Activated CD8-positive, alpha-beta T cell treated with anti-CD3 and anti-CD28 coated beads, Interleukin-2, amount 10 ng/mL, durations not matched to agents 7 days and 5 days (primary cell): ENCODE measurements around the gene C16orf74. TPM values are rescaled to one million over a fixed set of nuclear protein-coding genes. Genes with fewer than 3 reads are reported as not detected.

Experiments used
- ATAC-seq: fragments of 150-1000 bp; cut with Tn5 transposase; one replicate; pipeline ENCODE4 v1.10.0; 2021; ENCODE audit warnings: moderate library complexity
- CTCF ChIA-PET: fragments of 350-600 bp; sonication (Branson Sonifier 250); formaldehyde crosslinking; loops from one replicate; lab custom pipeline; 2021; ENCODE audit warnings: antibody characterized with exemption; lab: Charles Lee
- POLR2A ChIA-PET: fragments of 350-600 bp; sonication (Branson Sonifier 250); formaldehyde crosslinking; loops from one replicate; lab custom pipeline; 2021; ENCODE audit warnings: antibody characterized with exemption; lab: Charles Lee
- DNase-seq: peaks from one replicate; pipeline ENCODE4 v3.0.0-alpha.2; 2020
- H3K27ac Mint-ChIP-seq: one replicate; pipeline ENCODE4 v1.8.0; 2021; ENCODE audit warnings: mild to moderate bottlenecking, mixed read lengths
- H3K27me3 Mint-ChIP-seq: one replicate; pipeline ENCODE4 v1.8.0; 2021; ENCODE audit warnings: low read depth, mixed read lengths
- H3K36me3 Mint-ChIP-seq: one replicate; pipeline ENCODE4 v1.8.0; 2021; ENCODE audit warnings: low read depth, mixed read lengths
- H3K4me1 Mint-ChIP-seq: one replicate; pipeline ENCODE4 v1.8.0; 2021; ENCODE audit warnings: low read depth, mixed read lengths
- H3K4me3 Mint-ChIP-seq: one replicate; pipeline ENCODE4 v1.8.0; 2021; ENCODE audit warnings: mild to moderate bottlenecking, mixed read lengths
- H3K9me3 Mint-ChIP-seq: one replicate; pipeline ENCODE4 v1.8.0; 2022; ENCODE audit warnings: mixed read lengths; ENCODE audit not compliant: insufficient read depth
- total RNA-seq, 2 experiments: library from RNA; stranded (reverse); gene quantifications; one replicate each; pipeline ENCODE4 v1.2.3, GENCODE V29; 2021

The C16orf74 gene
- total RNA-seq, result under 1 TPM; 0.21 TPM

- Mint-ChIP-seq H3K4me3 (peak within 1 kb of the TSS; percentile 67), H3K27me3 (peaks cover 28% of the 10 kb centered on the region), H3K27ac (no peak within 1 kb of the TSS), H3K36me3 (no peaks in the 10 kb centered on the region), H3K9me3 (no peaks in the 10 kb centered on the region), H3K4me1 (peaks cover 16% of the 10 kb centered on the region)
- POLR2A ChIA-PET, result no interaction called here
- ATAC-seq, result peak; percentile 91
- no peak for DNase-seq
- CTCF ChIA-PET, result no interaction called here
These were observed at the start of gene C16orf74 for GRCh38 chr16:85750827-85751697. C16orf74 (minus strand) TSS chr16:85751096; CDS start chr16:85735217, 15,879 bp downstream.

- H3K9me3 Mint-ChIP-seq, result no peaks in the 10 kb centered on the region
- CTCF ChIA-PET, result interaction anchor here (1.5 to 3.6 kb wide), 3 partner anchors 19 to 186 kb away, joined by 5 to 19 read pairs (median 13); no protein-coding TSS in a partner anchor
- peak overlapping the region; percentile 89 for H3K27ac Mint-ChIP-seq
- H3K36me3 Mint-ChIP-seq, result peaks cover 58% of the 10 kb centered on the region
- H3K4me1 Mint-ChIP-seq, result peaks cover 61% of the 10 kb centered on the region
- POLR2A ChIA-PET, result interaction anchor here (1.0 kb wide), 2 partner anchors 144 to 181 kb away, joined by 3 read pairs; no protein-coding TSS in a partner anchor
- H3K27me3 Mint-ChIP-seq, result no peaks in the 10 kb centered on the region
- H3K4me3 Mint-ChIP-seq, result peak overlapping the region; percentile 90
- DNase-seq (peak; percentile 32), ATAC-seq (peak; percentile 10)
These were observed 49.4 kb upstream of the C16orf74 start for GRCh38 chr16:85800321-85800669.

GRCh38 chr16:85799497-85800320 lies 48.8 kb upstream of the C16orf74 start, which contains the start of the genes COX4I1 and EMC8:
COX4I1 (plus strand) TSS chr16:85799695; CDS start chr16:85801206, 1,511 bp downstream.
EMC8 (minus strand) TSS chr16:85799544; CDS start chr16:85799295, 249 bp downstream.
- Mint-ChIP-seq H3K36me3 (peaks cover 56% of the 10 kb centered on the region), H3K9me3 (no peaks in the 10 kb centered on the region), H3K4me3 (peak within 1 kb of the TSS; percentile 90), H3K27ac (peak within 1 kb of the TSS; percentile 89), H3K4me1 (peaks cover 61% of the 10 kb centered on the region), H3K27me3 (no peaks in the 10 kb centered on the region)
- ATAC-seq (peak; percentile 91), DNase-seq (peak; percentile 95)
- POLR2A ChIA-PET, result interaction anchor here (1.0 kb wide), 2 partner anchors 144 to 181 kb away, joined by 3 read pairs; no protein-coding TSS in a partner anchor
- CTCF ChIA-PET, result interaction anchor here (2.3 kb wide), 1 partner anchor 20 kb away, joined by 13 read pairs; no protein-coding TSS in a partner anchor

- DNase-seq (peak; percentile 54), ATAC-seq (peak; percentile 69)
- ChIA-PET POLR2A (no interaction called here), CTCF (interaction anchor here (0.7 to 1.2 kb wide), 2 partner anchors 217 to 379 kb away, joined by 3 to 4 read pairs; no protein-coding TSS in a partner anchor)
- Mint-ChIP-seq H3K4me1 (peaks cover 61% of the 10 kb centered on the region), H3K4me3 (peak overlapping the region; percentile 90), H3K27me3 (no peaks in the 10 kb centered on the region), H3K36me3 (peaks cover 56% of the 10 kb centered on the region), H3K9me3 (no peaks in the 10 kb centered on the region), H3K27ac (peak overlapping the region; percentile 89)
These were observed 48.1 kb upstream of the C16orf74 start for GRCh38 chr16:85798901-85799496.

- Mint-ChIP-seq H3K9me3 (no peaks in the 10 kb centered on the region), H3K4me1 (peaks cover 57% of the 10 kb centered on the region), H3K4me3 (peak overlapping the region; percentile 90), H3K27ac (peak overlapping the region; percentile 80), H3K27me3 (no peaks in the 10 kb centered on the region), H3K36me3 (peaks cover 51% of the 10 kb centered on the region)
- CTCF ChIA-PET, result interaction anchor here (0.6 to 1.4 kb wide), 6 partner anchors 139 to 545 kb away, joined by 3 to 5 read pairs (median 3); no protein-coding TSS in a partner anchor
- DNase-seq (no peak), ATAC-seq (no peak)
- POLR2A ChIA-PET, result no interaction called here
These were observed 47.4 kb upstream of the C16orf74 start for GRCh38 chr16:85798283-85798776.

- no peak overlapping the region for H3K4me3 Mint-ChIP-seq
- no peak for ATAC-seq
- DNase-seq, result no peak
- H3K4me1 Mint-ChIP-seq, result peaks cover 50% of the 10 kb centered on the region
- H3K9me3 Mint-ChIP-seq, result no peaks in the 10 kb centered on the region
- CTCF ChIA-PET, result no interaction called here
- no peaks in the 10 kb centered on the region for H3K27me3 Mint-ChIP-seq
- POLR2A ChIA-PET, result interaction anchor here (1.2 kb wide), 1 partner anchor 140 kb away, joined by 3 read pairs; no protein-coding TSS in a partner anchor
- H3K27ac Mint-ChIP-seq, result no peak overlapping the region
- H3K36me3 Mint-ChIP-seq, result peaks cover 50% of the 10 kb centered on the region
These were observed 45.7 kb upstream of the C16orf74 start for GRCh38 chr16:85796599-85796998.

- ChIA-PET CTCF (no interaction called here), POLR2A (interaction anchor here (1.2 kb wide), 1 partner anchor 140 kb away, joined by 3 read pairs; no protein-coding TSS in a partner anchor)
- Mint-ChIP-seq H3K9me3 (no peaks in the 10 kb centered on the region), H3K27ac (peak overlapping the region; percentile 37), H3K36me3 (peaks cover 49% of the 10 kb centered on the region), H3K4me1 (peaks cover 49% of the 10 kb centered on the region), H3K27me3 (no peaks in the 10 kb centered on the region), H3K4me3 (no peak overlapping the region)
- DNase-seq, result no peak
- ATAC-seq, result no peak
These were observed 45.3 kb upstream of the C16orf74 start for GRCh38 chr16:85796152-85796551.

GRCh38 chr16:85794696-85795095 lies 43.8 kb upstream of the C16orf74 start:
- H3K4me3 Mint-ChIP-seq, result no peak overlapping the region
- CTCF ChIA-PET, result no interaction called here

GRCh38 chr16:85793662-85794298 lies 42.9 kb upstream of the C16orf74 start:
- H3K4me1 Mint-ChIP-seq, result peaks cover 50% of the 10 kb centered on the region
- H3K4me3 Mint-ChIP-seq, result no peak overlapping the region
- no peak overlapping the region for H3K27ac Mint-ChIP-seq
- no peaks in the 10 kb centered on the region for H3K9me3 Mint-ChIP-seq
- peaks cover 53% of the 10 kb centered on the region for H3K36me3 Mint-ChIP-seq
- ATAC-seq, result no peak
- no peak for DNase-seq
- POLR2A ChIA-PET, result interaction anchor here (0.7 kb wide), 1 partner anchor 19 kb away, joined by 4 read pairs; no protein-coding TSS in a partner anchor
- CTCF ChIA-PET, result interaction anchor here (1.1 kb wide), 1 partner anchor 222 kb away, joined by 3 read pairs; no protein-coding TSS in a partner anchor
- no peaks in the 10 kb centered on the region for H3K27me3 Mint-ChIP-seq

More at GRCh38 chr16:85794696-85795095, 43.8 kb upstream of the C16orf74 start:
- POLR2A ChIA-PET, result no interaction called here
- no peak for ATAC-seq
- Mint-ChIP-seq H3K4me1 (peaks cover 48% of the 10 kb centered on the region), H3K27ac (no peak overlapping the region), H3K36me3 (peaks cover 50% of the 10 kb centered on the region), H3K27me3 (no peaks in the 10 kb centered on the region), H3K9me3 (no peaks in the 10 kb centered on the region)
- DNase-seq, result no peak

GRCh38 chr16:85789773-85790172 lies 38.9 kb upstream of the C16orf74 start:
- no peak for ATAC-seq
- Mint-ChIP-seq H3K27ac (peak overlapping the region; percentile 47), H3K9me3 (no peaks in the 10 kb centered on the region), H3K4me3 (no peak overlapping the region), H3K36me3 (peaks cover 47% of the 10 kb centered on the region), H3K4me1 (peaks cover 23% of the 10 kb centered on the region), H3K27me3 (no peaks in the 10 kb centered on the region)
- no peak for DNase-seq
- POLR2A ChIA-PET, result no interaction called here
- CTCF ChIA-PET, result interaction anchor here (1.1 kb wide), 1 partner anchor 30 kb away, joined by 3 read pairs; no protein-coding TSS in a partner anchor
